AG04450 (cell line): ENCODE measurements around the gene AATF. TPM values are rescaled to one million over a fixed set of nuclear protein-coding genes. Genes with fewer than 3 reads are reported as not detected.

Experiments
- CTCF ChIA-PET: fragments of 300-600, 350-600 bp; formaldehyde crosslinking; extraction: SDS; loops from one replicate; lab custom pipeline; 2022; ENCODE audit warnings: antibody characterized with exemption, inconsistent platforms; lab: Charles Lee
- POLR2A ChIA-PET: fragments of 350-600 bp; formaldehyde crosslinking; extraction: SDS; loops from one replicate; lab custom pipeline; 2021; ENCODE audit warnings: antibody characterized with exemption, inconsistent platforms; lab: Yijun Ruan, JAX
- DNase-seq: peaks from one replicate; pipeline ENCODE4 v3.0.0-alpha.2; 2011; ENCODE audit warnings: low read depth, low spot score
- H3K27ac ChIP-seq: one replicate; pipeline ENCODE4 v1.5.1; 2012; ENCODE audit warnings: low read depth, low read length, control low read depth
- H3K27me3 ChIP-seq: one replicate; pipeline ENCODE4 v1.6.0; 2012; ENCODE audit warnings: low read length; ENCODE audit not compliant: control insufficient read depth, insufficient read depth
- H3K4me3 ChIP-seq: 2 replicates; pipeline ENCODE4 v1.5.1; 2011; ENCODE audit warnings: mild to moderate bottlenecking, low read depth, low read length, control low read depth
- H3K9me3 ChIP-seq: 2 replicates; pipeline ENCODE4 v1.5.1; 2012; ENCODE audit warnings: low read length; ENCODE audit not compliant: control insufficient read depth, insufficient read depth
- polyA plus RNA-seq: library from polyadenylated mRNA; depleted of rRNA; stranded (reverse); fragments of >200 nt; gene quantifications from 2 replicates; pipeline ENCODE4 v1.2.3, GENCODE V29; 2011
- TF ChIP-seq, protein P1 (sequence below): IDR thresholded peaks from 2 replicates; pipeline ENCODE4 v1.5.1; 2011; ENCODE audit warnings: low read depth, low read length, control low read depth, inconsistent platforms

AATF gene
- polyA plus RNA-seq, 1 experiment, result 16.6 TPM

DNA sequence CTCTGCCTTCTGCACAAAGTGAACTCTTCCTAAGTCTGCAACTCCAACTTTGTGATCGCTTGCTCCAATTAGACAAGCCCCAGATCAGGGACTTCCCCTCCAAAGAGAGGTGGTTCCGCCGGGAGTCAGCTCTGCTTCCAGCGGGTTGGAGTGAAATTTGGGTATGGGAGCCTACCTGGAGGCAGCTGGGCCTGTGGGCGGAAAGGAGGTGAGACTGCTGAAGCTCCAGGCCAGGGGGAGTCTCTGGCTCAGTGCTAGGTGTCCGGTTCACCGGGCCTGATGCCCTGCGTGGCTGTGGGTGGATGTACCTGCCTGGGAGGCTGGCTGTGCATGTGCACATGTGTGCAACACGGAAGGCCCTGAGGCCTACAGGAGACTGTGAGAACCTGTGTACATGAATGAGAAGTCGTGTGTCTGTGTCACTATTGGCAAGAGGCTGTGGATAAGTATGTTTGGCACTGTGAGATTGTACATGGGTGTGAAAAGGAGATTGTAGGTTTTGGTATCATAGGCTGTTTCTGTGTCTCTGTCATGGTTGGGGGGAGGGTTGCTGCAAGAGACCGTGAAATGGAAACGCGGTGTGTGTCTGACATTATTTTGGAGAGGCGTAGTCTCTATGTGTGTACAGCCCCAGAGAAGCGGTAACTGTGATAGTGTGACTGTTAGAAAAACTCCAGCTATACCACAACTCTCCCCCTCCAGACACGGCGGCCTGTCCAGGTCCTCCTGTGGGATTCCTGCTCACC, 7.3 kb upstream of the AATF start:
- H3K4me3 ChIP-seq, result no peak overlapping the region

DNA sequence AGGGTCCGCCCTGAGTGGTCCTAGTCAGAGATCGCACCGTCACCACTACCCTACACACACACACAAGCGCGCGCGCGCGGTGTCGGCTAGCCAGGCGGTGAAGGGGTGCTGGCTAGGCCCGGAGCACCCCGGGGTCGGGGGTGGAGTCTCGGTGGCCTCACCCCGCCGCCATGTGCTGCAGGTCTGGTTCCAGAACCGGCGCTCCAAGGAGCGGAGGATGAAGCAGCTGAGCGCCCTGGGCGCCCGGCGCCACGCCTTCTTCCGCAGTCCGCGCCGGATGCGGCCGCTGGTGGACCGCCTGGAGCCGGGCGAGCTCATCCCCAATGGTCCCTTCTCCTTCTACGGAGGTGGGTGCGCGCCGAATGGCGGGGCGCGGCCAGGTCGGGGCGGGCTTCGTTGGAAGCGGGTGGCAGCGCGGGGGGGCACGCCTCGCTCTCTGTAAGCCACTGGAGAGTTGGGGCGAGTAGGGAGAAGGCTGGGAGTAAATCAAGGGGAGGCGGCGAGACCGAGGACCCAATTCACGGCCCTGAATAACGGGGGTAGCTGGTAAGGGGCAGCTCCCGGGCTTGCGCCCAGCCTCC, 6.6 kb upstream of the AATF start:
- Histone ChIP-seq H3K4me3 (no peak overlapping the region), H3K9me3 (peaks cover 31% of the 10 kb centered on the region; the same call in 1 of the 2 replicates), H3K27ac (no peak overlapping the region), H3K27me3 (peaks cover 97% of the 10 kb centered on the region)
- TF ChIP-seq, protein P1, sequence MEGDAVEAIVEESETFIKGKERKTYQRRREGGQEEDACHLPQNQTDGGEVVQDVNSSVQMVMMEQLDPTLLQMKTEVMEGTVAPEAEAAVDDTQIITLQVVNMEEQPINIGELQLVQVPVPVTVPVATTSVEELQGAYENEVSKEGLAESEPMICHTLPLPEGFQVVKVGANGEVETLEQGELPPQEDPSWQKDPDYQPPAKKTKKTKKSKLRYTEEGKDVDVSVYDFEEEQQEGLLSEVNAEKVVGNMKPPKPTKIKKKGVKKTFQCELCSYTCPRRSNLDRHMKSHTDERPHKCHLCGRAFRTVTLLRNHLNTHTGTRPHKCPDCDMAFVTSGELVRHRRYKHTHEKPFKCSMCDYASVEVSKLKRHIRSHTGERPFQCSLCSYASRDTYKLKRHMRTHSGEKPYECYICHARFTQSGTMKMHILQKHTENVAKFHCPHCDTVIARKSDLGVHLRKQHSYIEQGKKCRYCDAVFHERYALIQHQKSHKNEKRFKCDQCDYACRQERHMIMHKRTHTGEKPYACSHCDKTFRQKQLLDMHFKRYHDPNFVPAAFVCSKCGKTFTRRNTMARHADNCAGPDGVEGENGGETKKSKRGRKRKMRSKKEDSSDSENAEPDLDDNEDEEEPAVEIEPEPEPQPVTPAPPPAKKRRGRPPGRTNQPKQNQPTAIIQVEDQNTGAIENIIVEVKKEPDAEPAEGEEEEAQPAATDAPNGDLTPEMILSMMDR, result no peak
- ChIA-PET CTCF (no interaction called here), POLR2A (no interaction called here)
- DNase-seq, result no peak

More for the DNA sequence above, 7.3 kb upstream of the AATF start:
- Histone ChIP-seq H3K27me3 (peaks cover 96% of the 10 kb centered on the region), H3K9me3 (peaks cover 31% of the 10 kb centered on the region; the same call in 1 of the 2 replicates), H3K27ac (no peak overlapping the region)
- no peak for DNase-seq
- ChIA-PET CTCF (no interaction called here), POLR2A (no interaction called here)
- TF ChIP-seq, protein P1, result no peak

DNA sequence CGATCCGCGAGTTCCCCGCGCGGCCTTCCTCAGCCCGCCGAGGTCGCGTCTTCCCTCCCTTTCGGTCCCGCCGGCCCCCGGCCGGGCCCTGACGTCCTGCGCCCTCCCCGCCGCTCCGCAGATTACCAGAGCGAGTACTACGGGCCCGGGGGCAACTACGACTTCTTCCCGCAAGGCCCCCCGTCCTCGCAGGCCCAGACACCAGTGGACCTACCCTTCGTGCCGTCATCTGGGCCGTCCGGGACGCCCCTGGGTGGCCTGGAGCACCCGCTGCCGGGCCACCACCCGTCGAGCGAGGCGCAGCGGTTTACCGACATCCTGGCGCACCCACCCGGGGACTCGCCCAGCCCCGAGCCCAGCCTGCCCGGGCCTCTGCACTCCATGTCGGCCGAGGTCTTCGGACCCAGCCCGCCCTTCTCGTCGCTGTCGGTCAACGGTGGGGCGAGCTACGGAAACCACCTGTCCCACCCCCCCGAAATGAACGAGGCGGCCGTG, 6.1 kb upstream of the AATF start:
- Histone ChIP-seq H3K27me3 (peaks cover 97% of the 10 kb centered on the region), H3K27ac (no peak overlapping the region), H3K4me3 (no peak overlapping the region), H3K9me3 (peaks cover 31% of the 10 kb centered on the region)
- DNase-seq, result no peak
- TF ChIP-seq, protein P1, result no peak
- ChIA-PET CTCF (no interaction called here), POLR2A (no interaction called here)

DNA sequence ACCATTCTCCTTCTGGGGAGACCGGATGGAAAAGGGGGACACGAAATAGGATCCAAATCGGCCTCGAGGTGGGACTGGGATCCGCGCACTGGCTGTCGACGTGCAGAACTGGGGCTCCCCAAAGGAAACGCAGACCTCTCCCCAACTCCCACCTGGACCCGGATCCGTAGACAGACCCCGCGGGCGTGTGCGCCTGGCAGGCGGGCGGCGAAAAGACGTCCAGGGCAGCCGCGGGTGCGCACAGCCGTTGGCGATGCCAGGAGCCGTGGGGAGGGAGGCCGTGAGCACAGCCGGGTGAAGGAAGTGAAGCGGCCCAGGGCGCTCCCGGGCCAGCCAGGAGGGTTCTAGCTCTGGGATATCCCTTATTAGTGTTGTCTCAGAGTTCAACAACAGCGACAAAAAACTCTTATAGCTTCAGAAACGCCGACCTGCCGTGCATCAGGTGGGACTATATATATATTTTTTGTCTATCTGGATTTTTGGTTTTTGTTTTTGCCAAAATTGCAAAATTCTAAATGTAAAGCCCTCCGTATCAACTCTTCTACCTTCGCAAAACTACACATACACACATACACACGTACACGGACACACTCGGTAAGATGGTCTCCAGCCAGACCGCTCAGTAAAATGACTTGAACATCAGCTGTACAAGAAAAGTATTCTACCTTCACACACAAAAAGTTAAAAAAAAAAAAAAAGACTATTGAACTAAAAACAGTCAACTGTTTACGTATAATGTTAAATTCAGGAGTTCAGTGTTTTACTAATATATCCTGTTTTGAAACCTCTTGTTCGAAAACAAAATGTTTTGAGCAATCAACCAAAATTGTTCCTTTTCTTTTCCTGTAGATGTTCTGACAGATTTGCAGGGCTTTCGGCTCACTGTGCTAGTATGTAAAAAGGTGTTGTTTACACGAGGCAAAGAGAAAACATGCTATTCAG, 5.2 kb upstream of the AATF start:
- no peak overlapping the region for H3K4me3 ChIP-seq
- POLR2A ChIA-PET, result interaction anchor here (0.6 kb wide), 1 partner anchor 104 kb away, joined by 7 read pairs; no protein-coding TSS in a partner anchor
- H3K27ac ChIP-seq, result no peak overlapping the region
- CTCF ChIA-PET, result interaction anchor here (2.1 kb wide), 1 partner anchor 104 kb away, joined by 4 read pairs; no protein-coding TSS in a partner anchor
- H3K27me3 ChIP-seq, result peaks cover 93% of the 10 kb centered on the region
- TF ChIP-seq, protein P1, result no peak
- H3K9me3 ChIP-seq, result peaks cover 31% of the 10 kb centered on the region
- DNase-seq, result no peak
